GM19395 (cell line): Measurements from ENCODE around the gene CCPG1.
"Not testable (repeated sequence)": the region's sequence is repeated elsewhere in the genome, so short reads cannot be mapped to it uniquely, and the experiment has no call there.

Source experiments
- ATAC-seq: cut with Tn5 transposase; IDR thresholded peaks from one replicate; pipeline ENCODE4 v1.9.1; 2021; ENCODE audit warnings: mild to moderate bottlenecking, moderate library complexity; ENCODE audit not compliant: unreplicated experiment

The CCPG1 gene, protein sequence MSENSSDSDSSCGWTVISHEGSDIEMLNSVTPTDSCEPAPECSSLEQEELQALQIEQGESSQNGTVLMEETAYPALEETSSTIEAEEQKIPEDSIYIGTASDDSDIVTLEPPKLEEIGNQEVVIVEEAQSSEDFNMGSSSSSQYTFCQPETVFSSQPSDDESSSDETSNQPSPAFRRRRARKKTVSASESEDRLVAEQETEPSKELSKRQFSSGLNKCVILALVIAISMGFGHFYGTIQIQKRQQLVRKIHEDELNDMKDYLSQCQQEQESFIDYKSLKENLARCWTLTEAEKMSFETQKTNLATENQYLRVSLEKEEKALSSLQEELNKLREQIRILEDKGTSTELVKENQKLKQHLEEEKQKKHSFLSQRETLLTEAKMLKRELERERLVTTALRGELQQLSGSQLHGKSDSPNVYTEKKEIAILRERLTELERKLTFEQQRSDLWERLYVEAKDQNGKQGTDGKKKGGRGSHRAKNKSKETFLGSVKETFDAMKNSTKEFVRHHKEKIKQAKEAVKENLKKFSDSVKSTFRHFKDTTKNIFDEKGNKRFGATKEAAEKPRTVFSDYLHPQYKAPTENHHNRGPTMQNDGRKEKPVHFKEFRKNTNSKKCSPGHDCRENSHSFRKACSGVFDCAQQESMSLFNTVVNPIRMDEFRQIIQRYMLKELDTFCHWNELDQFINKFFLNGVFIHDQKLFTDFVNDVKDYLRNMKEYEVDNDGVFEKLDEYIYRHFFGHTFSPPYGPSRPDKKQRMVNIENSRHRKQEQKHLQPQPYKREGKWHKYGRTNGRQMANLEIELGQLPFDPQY

DNA sequence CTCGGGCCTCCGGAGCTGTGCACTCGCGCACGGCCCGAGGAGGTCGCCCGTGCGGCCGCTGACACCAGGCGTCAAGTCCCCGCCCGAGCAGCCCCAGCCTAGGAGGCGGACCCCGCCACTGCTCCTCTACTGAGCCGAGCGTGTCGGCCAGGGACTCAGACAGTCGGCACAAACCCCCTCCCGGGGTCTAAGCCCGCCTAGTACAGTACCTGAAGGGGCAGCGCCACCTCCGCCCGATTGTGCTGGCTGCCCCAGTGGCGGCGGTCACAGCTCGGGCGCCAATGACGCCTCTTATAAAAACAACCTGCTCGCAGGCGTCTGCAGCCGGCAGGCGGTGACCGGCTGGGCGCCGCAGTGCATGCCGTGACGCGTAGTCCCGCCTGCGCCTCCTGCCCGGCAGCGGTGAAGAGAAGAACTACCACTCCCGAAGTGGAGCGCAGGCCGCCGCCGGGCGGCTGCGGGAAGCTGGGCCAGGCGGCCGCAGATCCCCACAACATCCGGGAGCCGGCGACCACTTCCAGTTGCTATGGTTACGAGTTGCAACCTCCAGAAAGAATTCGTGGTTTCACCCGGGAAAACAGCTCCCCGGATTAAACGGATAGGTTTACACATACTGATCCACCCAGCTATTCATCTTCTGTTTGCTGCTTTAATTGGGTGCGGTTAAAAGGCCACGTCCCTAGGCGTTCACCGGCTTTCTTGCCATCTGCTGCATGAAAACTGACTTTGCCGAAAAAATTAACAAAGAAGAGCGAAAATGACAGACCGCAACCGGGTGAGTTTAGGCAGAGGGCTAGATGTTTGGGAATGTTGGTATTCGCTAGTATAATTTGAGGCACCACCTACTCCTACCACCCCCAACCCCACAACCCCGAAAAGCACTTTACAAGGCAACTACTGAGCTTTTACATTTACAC is at the start of gene CCPG1, which contains the start of gene PIERCE2:
CCPG1 (minus strand) TSS at position 348 of the 917 bp plus-strand sequence. CDS start 18,935 bp downstream, outside the sequence.
PIERCE2 (plus strand) TSS at position 484 of the 917 bp plus-strand sequence; CDS start at position 758, 274 bp downstream.
- peak; percentile 93 for ATAC-seq

DNA sequence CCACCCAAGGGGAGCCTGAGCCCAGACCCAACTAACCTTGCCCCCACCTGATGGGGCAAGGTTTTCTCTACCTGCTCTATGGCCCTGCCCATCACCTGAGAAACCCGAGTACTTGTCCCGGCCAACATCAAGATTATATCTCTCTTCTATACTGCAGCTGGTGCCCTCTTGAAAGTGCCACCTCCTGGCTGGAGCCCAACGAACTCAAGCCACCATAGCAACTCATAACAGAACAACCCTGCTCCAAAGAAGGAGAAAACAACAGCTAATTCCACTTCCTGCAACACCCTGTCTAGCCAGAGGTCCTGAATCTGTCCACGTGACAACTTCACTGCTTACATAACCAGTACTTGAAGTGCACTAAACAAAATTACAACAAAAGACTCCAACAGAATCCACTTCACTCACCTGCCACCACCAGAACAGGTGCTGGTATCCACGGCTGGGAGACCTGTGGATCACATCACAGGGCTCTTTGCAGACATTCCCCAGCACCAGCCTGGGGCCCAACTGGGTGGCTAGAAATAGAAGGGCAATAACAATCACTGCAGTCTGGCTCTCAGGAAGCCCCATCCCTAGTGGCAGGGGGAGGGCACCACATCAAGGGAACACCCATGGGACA is 49.4 kb upstream of the CCPG1 start:
- ATAC-seq: no peak

DNA sequence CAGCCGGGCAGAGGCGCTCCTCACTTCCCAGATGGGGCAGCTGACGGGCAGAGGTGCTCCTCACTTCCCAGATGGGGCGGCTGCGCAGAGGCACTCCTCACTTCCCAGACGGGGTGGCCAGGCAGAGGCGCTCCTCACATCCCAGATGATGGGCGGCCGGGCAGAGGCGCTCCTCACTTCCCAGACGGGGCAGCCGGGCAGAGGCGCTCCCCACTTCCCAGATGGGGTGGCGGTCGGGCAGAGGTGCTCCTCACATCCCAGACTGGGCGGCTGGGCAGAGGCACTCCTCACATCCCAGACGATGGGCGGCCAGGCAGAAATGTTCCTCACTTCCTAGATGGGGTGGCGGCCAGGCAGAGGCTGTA is 38.9 kb upstream of the CCPG1 start:
- ATAC-seq: not testable (repeated sequence)

DNA sequence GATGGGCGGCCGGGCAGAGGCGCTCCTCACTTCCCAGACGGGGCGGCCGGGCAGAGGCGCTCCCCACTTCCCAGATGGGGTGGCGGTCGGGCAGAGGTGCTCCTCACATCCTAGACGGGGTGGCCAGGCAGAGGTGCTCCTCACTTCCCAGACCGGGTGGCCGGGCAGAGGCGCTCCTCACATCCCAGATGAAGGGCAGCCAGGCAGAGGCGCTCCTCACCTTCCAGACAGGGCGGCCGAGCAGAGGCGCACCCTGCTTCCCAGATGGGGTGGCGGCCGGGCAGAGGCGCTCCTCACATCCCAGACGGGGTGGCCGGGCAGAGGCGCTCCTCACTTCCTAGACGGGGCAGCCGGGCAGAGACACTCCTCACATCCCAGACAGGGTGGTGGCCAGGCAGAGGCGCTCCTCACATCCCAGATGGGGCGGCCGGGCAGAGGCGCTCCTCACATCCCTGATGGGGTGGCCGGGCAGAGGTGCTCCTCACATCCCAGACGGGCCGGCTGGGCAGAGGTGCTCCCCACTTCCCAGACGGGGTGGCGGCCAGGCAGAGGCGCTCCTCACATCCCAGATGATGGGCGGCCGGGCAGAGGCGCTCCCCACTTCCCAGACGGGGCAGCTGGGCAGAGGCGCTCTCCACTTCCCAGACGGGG is 38.3 kb upstream of the CCPG1 start:
- ATAC-seq: not testable (repeated sequence)

DNA sequence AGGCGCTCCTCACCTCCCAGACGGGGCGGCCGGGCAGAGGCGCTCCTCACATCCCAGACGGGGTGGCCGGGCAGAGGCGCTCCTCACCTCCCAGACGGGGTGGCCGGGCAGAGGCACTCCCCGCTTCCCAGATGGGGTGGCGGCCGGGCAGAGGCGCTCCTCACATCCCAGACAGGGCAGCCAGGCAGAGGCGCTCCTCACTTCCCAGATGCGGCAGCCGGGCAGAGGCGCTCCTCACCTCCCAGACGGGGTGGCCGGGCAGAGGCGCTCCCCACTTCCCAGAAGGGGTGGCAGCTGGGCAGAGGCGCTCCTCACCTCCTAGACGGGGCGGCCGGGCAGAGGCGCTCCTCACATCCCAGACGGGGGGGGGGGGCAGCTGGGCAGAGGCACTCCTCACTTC is 37.8 kb upstream of the CCPG1 start:
- ATAC-seq: not testable (repeated sequence)

DNA sequence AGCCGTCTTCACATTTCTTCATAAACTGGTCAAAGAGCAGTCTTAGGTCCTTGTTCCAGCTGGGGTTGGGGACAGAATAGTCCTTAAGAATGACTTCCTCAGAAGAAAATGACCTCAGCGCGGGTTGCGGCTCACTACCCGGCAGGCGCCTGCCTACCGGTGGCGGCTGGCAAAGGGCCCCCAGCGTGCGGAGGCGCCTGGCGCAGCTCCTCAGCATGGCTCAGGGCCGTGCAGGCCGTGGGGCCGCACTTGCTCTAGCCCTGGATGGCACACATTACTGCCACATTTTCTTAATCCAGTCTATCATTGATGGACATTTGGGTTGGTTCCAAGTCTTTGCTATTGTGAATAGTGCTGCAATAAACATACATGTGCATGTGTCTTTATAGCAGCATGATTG is 35.0 kb upstream of the CCPG1 start:
- ATAC-seq: not testable (repeated sequence)

DNA sequence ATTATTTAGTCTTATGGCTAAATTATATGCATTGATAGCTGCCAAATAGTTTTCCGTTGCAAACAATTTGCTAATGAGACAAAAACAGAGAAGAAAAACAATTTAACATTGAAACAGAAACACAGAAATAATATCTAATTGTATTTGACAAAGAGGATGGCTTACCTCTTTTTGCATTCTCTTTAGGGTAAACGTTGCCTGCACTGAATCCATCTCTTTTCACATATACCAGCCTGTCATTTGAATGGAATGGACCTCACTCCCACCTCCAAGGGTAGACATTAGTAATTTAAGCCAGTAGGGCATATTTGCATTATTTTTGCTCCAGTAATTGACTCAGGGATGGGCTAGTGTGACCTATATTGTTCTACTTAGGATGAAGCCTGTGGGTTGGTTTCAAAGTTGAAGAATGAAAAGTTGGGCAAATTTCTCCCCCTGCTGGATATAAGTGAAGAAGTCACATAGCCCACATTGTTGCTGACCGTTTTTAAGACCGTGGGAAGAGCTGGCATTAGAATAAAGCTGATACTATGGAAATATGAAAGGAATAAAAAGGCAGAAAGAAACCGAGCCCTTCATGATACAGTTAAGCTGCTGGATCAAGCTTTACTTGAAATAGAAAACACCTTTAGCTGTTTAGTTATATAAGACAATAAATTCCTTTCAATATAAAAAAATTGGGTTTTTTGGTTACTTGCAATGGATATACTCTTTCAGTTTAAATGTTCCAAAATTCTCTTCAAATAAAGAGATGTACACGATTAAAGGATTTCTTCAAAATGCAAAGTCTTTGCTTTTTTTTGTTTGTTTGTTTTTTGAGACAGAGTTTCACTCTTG is 27.0 kb upstream of the CCPG1 start:
- peak; percentile 78 for ATAC-seq

DNA sequence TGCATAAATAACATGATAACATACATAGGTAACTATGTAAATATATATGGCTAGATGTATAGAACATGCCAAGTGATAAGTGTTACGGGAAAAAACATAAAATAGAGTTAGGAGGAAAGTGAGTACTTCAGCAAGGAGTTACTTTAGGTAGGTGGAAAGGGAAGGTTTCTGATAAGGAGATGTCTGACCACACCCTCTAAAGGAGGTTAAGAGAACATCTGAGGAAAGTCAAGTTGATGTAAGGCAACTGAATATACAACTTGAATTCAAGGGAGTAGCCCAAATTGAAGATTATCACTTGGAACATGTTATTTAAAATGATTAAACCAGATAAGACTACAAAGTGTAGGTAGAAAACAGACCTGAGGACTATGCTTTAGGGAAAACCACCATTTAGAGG is 13.9 kb upstream of the CCPG1 start:
- ATAC-seq: no peak

DNA sequence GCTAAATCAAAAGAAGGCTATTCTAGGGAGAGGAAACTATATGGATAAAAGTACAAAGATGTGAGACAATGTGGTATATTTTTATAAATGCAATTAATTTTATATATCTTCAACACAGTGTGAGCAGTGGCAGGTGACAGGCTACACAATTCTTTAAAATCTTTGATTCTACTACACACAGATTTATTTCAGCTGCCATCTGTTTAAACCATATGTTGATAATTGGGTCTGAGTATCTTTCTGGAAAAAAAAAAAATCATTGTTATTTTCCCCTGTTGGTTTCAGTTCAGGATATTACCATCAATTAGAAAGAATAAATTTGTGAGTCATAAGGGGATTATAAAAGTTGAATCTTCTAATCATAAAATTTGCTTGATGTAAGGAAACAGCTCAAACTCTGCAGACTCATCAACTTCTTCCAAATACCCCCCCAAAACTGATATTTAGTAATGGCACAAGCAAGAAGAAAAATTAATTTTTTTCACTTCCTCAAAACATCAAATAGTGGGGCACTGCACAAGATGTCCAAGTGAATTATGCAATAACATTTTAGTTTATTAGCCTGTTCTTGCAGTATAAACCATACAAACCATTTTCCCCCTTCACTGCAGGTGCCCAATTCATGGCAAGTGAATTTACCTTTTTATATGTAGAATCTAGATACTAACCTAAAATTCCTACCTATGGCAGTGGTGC is 12.2 kb upstream of the CCPG1 start:
- no peak for ATAC-seq

DNA sequence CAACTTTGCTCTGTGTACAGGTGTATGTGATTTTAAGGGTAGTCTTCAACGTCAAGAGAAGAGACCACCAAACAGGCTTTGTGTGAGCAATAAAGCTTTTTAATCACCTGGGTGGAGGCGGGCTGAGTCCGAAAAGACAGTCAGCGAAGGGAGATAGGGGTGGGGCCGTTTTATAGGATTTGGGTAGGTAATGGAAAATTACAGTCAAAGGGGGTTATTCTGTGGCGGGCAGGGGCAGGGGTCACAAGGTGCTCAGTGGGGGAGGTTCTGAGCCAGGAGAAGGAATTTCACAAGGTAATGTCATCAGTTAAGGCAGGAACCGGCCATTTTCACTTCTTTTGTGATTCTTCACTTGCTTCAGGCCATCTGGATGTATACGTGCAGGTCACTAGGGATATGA is 9.5 kb upstream of the CCPG1 start:
- not testable (repeated sequence) for ATAC-seq

DNA sequence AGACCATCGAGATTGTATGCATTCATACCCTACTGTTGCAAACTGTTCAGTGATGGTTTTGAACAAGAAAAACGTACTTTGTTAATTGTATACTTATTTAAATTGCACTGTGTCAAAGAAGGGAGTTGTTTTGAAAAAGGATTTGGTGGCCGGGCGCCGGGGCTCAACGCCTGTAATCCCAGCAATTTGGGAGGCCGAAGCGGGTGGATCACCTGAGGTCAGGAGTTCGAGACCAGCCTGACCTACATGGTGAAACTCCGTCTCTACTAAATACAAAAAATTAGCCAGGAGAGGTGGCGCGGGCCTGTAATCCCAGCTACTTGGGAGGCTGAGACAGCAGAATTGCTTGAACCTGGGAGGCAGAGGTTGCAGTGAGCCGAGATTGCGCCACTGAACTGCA is 817 bp upstream of the CCPG1 start:
- not testable (repeated sequence) for ATAC-seq

DNA sequence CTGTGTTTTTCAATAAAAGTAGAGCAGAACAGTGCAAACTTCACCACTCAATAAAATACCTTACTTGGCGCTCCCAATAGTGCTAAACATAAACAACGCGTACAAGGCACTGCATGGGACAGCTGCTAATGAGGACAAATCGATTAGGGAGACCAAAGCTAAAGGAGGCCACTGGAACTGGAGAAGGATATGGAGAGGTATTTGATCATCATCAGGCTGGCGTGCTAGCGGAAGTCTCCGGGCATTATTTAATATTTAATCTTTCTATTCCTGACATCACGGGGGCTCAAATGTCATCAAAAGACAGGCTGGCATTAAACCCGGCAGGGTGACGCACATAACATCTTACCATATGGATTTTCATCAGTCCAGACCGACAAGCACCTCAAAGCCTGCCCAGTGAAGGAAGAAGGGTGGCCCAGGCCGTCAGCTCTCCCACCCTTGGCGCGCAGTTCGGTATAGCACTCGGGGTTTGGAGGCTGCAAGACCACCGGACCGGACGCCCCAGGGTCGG is 604 bp downstream of the CCPG1 start:
- ATAC-seq: peak; percentile 35

DNA sequence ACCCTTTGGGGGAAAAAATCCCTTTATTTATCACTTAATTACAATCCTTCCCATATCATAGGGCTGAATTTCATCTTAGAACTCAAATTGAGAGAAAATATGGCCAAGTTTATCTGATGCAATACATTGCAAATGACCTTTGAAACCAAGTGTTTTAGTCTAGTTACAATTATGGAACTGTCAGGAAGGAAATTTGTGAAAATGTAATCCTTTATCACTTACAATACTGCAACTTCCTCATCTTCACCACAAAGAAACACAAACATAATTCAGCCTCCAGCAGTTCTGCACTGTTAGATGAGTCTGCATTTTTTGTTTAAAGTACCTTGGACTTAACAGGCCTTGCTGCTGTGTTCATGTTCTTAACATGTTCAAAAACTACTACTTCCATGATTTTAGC is 4.6 kb downstream of the CCPG1 start:
- ATAC-seq: no peak

DNA sequence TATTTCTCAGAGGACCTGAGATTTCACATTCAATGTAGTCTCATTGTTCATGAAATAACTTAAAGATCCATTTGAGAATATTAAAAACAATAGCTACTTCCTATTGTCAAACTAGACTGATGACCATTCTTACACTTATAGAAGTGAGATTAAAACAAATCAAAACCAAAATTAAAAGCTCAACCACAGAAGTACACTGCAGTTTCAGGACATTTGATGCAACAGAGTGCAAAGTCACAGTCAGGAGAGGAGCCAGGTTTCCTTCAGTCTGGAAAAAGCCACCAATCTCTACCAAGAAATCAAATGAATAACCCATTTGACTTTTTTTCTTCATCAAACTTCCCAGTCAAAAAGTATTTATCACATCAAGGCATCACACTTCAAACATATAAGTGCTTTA is 5.5 kb downstream of the CCPG1 start:
- ATAC-seq: no peak

DNA sequence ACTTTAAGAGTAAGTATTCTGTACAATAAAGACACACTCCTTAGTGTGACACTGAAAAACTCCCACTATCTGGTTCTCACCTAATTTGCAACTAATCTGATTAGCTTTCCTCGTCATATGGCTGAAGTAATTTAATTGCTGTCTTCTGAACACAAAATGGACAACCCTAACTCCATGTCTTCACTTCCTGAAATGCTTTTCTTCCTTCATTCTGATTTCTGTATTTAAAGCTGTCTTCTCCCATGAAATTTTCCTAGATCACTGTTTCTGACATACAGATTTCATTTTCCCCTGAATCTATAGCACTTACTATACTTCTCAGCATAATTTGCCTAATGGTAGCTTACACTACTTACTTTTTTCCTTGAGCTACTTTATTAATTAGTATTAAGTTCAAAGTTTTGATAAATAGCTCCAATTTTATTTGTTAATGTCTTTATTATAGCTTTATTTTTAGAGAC is 6.3 kb downstream of the CCPG1 start:
- ATAC-seq: no peak

DNA sequence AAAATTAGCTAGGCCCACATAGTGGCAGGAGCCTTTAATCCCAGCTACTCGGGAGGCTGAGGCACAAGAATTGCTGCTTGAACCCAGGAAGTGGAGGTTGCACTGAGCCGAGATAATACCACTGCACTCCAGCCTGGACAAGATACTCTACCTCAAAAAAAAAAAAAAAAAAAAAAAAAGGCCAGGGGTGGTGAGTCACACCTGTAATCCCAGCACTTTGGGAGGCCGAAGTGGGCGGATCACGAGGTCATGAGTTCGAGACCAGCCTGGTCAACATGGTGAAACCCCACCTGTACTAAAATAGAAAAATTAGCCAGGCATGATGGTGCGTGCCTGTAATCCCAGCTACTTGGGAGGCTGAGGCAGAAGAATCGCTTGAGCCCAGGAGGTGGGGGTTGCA is 8.1 kb downstream of the CCPG1 start:
- ATAC-seq: not testable (repeated sequence)

DNA sequence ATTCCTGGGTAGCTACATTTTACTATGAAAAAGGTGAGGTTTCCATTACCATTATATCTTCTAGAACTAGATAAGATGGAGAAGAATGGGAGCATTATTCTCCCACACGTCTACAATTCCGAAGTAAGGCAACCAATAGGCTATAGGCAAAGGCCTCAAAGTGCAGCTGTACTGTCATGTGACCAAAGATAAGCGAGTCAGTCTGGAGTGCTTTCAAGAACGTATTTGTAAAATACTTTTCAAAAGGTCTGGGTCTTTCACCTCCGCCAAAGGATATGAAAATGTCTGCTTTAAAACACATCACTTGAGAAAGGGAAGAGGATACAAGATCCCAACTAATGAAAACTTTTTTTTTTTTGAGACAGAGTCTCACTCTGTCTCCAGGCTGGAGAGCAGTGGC is 9.9 kb downstream of the CCPG1 start:
- ATAC-seq: no peak

DNA sequence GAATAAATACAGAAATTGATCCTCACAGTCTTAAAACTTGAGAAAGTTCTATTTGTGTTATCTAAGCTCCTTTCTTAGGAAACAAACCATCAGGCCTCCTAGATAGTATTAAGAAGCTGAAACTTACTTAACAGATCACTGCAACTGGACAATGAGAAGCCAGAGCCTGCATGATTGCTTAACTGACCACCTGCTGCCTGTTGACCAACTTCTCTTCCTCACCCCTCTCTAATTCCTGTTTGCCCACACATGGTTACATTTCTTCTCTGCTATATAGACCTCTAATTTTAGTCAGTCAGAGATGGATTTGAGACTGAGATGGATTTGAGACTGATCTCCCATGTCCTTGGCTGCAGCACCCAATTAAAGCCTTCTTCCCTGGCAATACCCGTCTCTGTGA is 13.5 kb downstream of the CCPG1 start:
- ATAC-seq: no peak
